Small intestine (tissue), 16 donors: ENCODE measurements around the gene TECPR2. TPM values are rescaled to one million over a fixed set of nuclear protein-coding genes. Genes with fewer than 3 reads are reported as not detected.
A peak's percentile ranks its signal among the peaks of the same experiment; 100 is the strongest.

ENCODE experiments used
- DNase-seq, 2 donors: peaks; one replicate each; pipeline versions ENCODE4 v3.0.0 to v3.0.0-alpha.2; 2013
- FAIRE-seq: peaks from 2 replicates; lab custom pipeline; 2012; peaks lifted over from hg19 to GRCh38; lab: Jason Lieb, UNC
- H3K27ac ChIP-seq, 3 donors: one replicate each; pipeline ENCODE4 v1.5.1; 2013; ENCODE audit warnings: low read length in 2 of 3, mild to moderate bottlenecking in 2 of 3, control low read depth in 1 of 3, inconsistent platforms in 1 of 3, low read depth in 1 of 3, moderate library complexity in 1 of 3
- H3K27me3 ChIP-seq, 3 donors: one replicate each; pipeline ENCODE4 v1.6.1; 2013; ENCODE audit warnings: low read length in 3 of 3, inconsistent platforms in 1 of 3; ENCODE audit not compliant: control insufficient read depth in 3 of 3, insufficient read depth in 3 of 3
- H3K36me3 ChIP-seq, 3 donors: one replicate each; pipeline ENCODE4 v1.6.1; 2013; ENCODE audit warnings: low read length in 3 of 3, inconsistent platforms in 1 of 3, low read depth in 1 of 3, mild to moderate bottlenecking in 1 of 3, moderate library complexity in 1 of 3; ENCODE audit not compliant: control insufficient read depth in 3 of 3, insufficient read depth in 2 of 3
- H3K4me1 ChIP-seq, 3 donors: one replicate each; pipeline ENCODE4 v1.6.1; 2013; ENCODE audit warnings: low read length in 2 of 3, inconsistent platforms in 1 of 3, low read depth in 1 of 3, mild to moderate bottlenecking in 1 of 3, moderate library complexity in 1 of 3; ENCODE audit not compliant: control insufficient read depth in 3 of 3, insufficient read depth in 2 of 3
- H3K4me3 ChIP-seq, 3 donors: one replicate each; pipeline ENCODE4 v1.5.1; 2013; ENCODE audit warnings: low read length in 3 of 3, control low read depth in 1 of 3, inconsistent platforms in 1 of 3, low read depth in 1 of 3, mild to moderate bottlenecking in 1 of 3, moderate library complexity in 1 of 3
- H3K9me3 ChIP-seq, 2 donors: one replicate each; pipeline ENCODE4 v1.6.1; 2013; ENCODE audit warnings: low read depth in 1 of 2, low read length in 1 of 2; ENCODE audit not compliant: control insufficient read depth in 2 of 2, insufficient read depth in 1 of 2
- WGBS, 3 donors: extraction: QIAGEN DNeasy Blood & Tissue Kit; methylation state at CpG; one replicate each; pipeline ENCODE4 v1.1.7; 2013; 5-methylcytosine and 5-hydroxymethylcytosine counted together
- long read RNA-seq, 10 donors: transcript quantifications; one replicate each; lab custom pipeline, GENCODE V29; 2026
- polyA plus RNA-seq, 4 donors: library from polyadenylated mRNA; stranded (reverse) in 3 of 4; unstranded in 1 of 4; fragments of 200-250 nt in 3 of 4; fragments of 120-200 nt in 1 of 4; gene quantifications; one replicate each; pipeline versions ENCODE4 v1.2.1 to v1.2.3, GENCODE V29; 2013
- donor health status: healthy with polysubstance abuse.
- donor health status: control.
- donor health status: control.
- donor health status: Bipolar disorder and iron deficiency.
- donor health status: healthy.

Gene TECPR2
- polyA plus RNA-seq = 10 to 100 TPM in 1 of 4 donors, 1 to 10 TPM in 3; 3.2 to 10.6 (median 7.6) TPM
- long read RNA-seq, donor 1 = 0 reads
- long read RNA-seq, donor 2, partial matches to known transcripts = 25 of 30 reads
- long read RNA-seq, donor 2, other reads (novel, unspliced or antisense) = 5 of 30 reads
- long read RNA-seq, donor 3, partial matches to known transcripts = 5 of 6 reads
- long read RNA-seq, donor 3, other reads (novel, unspliced or antisense) = 0 of 6 reads
- long read RNA-seq, donor 4 = 0 reads
- long read RNA-seq, donor 5 = 0 reads
- long read RNA-seq, donor 6, partial matches to known transcripts = 23 of 29 reads
- long read RNA-seq, donor 6, other reads (novel, unspliced or antisense) = 6 of 29 reads
- long read RNA-seq, donor 7 = 0 reads
- long read RNA-seq, donor 8 = 0 reads
- long read RNA-seq, donor 9 = 0 reads
- long read RNA-seq, donor 10, partial matches to known transcripts = 29 of 35 reads
- long read RNA-seq, donor 10, other reads (novel, unspliced or antisense) = 6 of 35 reads

GRCh38 chr14:102362545-102363181, at the start of gene TECPR2, which contains the start of gene CINP:
Gene TECPR2 (plus strand): TSS chr14:102362941. CDS start chr14:102376722, 13,781 bp downstream.
Gene CINP (minus strand): TSS chr14:102362890. CDS start chr14:102362851, 39 bp downstream.
- FAIRE-seq (no peak), DNase-seq (peak; percentile 95 to 98)
- Histone ChIP-seq H3K4me3 (peak within 1 kb of the TSS; percentile 85 to 92 (median 90)), H3K4me1 (peaks cover 0 to 13% (median 7%) of the 10 kb centered on the region in 3 donors), H3K27ac (peak within 1 kb of the TSS; percentile 86 to 92 (median 91)), H3K9me3 (no peaks in the 10 kb centered on the region), H3K36me3 (peaks cover 0 to 16% (median 2%) of the 10 kb centered on the region in 3 donors), H3K27me3 (no peaks in the 10 kb centered on the region)
- WGBS, 3 donors = 0 to 1% (median 0%) methylated on average over 34 to 58 of the region's 58 CpGs

- Histone ChIP-seq H3K4me1 (peaks cover 0 to 25% (median 5%) of the 10 kb centered on the region in 3 donors), H3K4me3 (peak overlapping the region; percentile 31 to 61 (median 39)), H3K27ac (no peak overlapping the region), H3K27me3 (no peaks in the 10 kb centered on the region), H3K9me3 (no peaks in the 10 kb centered on the region), H3K36me3 (no peaks in the 10 kb centered on the region)
- DNase-seq (peak; percentile 81 to 90), FAIRE-seq (no peak)
- 7 to 8% (median 7%) methylated on average over 52 of the region's 52 CpGs for WGBS, 3 donors
These were observed 48.3 kb upstream of the TECPR2 start for GRCh38 chr14:102314242-102315011.

- Histone ChIP-seq H3K4me3 (no peak overlapping the region), H3K9me3 (no peaks in the 10 kb centered on the region), H3K4me1 (peaks cover under 1 to 26% (median 5%) of the 10 kb centered on the region in 3 donors), H3K36me3 (no peaks in the 10 kb centered on the region), H3K27me3 (no peaks in the 10 kb centered on the region), H3K27ac (no peak overlapping the region)
- WGBS, 3 donors = 91 to 93% (median 91%) methylated on average over 6 of the region's 6 CpGs
- DNase-seq (no peak), FAIRE-seq (no peak)
These were observed 47.6 kb upstream of the TECPR2 start for GRCh38 chr14:102315121-102315520.

GRCh38 chr14:102316338-102316742, 46.4 kb upstream of the TECPR2 start:
- no peaks in the 10 kb centered on the region for H3K9me3 ChIP-seq
- H3K4me3 ChIP-seq = peak overlapping the region; percentile 14 to 74 (median 36)
- peaks cover 2 to 38% (median 5%) of the 10 kb centered on the region in 3 donors for H3K4me1 ChIP-seq
- no peaks in the 10 kb centered on the region for H3K36me3 ChIP-seq
- peak overlapping the region; percentile 22 to 97 (median 25) for H3K27ac ChIP-seq
- WGBS, 3 donors = 2 to 4% (median 3%) methylated on average over 10 of the region's 10 CpGs
- DNase-seq (no peak), FAIRE-seq (no peak)
- H3K27me3 ChIP-seq = no peaks in the 10 kb centered on the region

GRCh38 chr14:102316743-102317563, 45.8 kb upstream of the TECPR2 start:
- DNase-seq (peak; percentile 89 to 95), FAIRE-seq (no peak)
- Histone ChIP-seq H3K36me3 (no peaks in the 10 kb centered on the region), H3K4me1 (peaks cover 5 to 44% (median 5%) of the 10 kb centered on the region in 3 donors), H3K4me3 (peak overlapping the region; percentile 36 to 74 (median 37)), H3K27me3 (no peaks in the 10 kb centered on the region), H3K9me3 (no peaks in the 10 kb centered on the region), H3K27ac (peak overlapping the region; percentile 45 to 97 (median 85))
- 0 to 1% (median 1%) methylated on average over 54 of the region's 54 CpGs for WGBS, 3 donors

- H3K27me3 ChIP-seq = no peaks in the 10 kb centered on the region
- 18 to 43% (median 32%) methylated on average over 12 of the region's 12 CpGs for WGBS, 3 donors
- FAIRE-seq (no peak), DNase-seq (peak; percentile 53 to 70)
- peaks cover 5 to 52% (median 7%) of the 10 kb centered on the region in 3 donors for H3K4me1 ChIP-seq
- no peaks in the 10 kb centered on the region for H3K9me3 ChIP-seq
- peak overlapping the region; percentile 36 to 74 (median 37) for H3K4me3 ChIP-seq
- peaks cover 0 to 3% (median 0%) of the 10 kb centered on the region in 3 donors for H3K36me3 ChIP-seq
- peak overlapping the region; percentile 45 to 97 (median 85) for H3K27ac ChIP-seq
These were observed 45.0 kb upstream of the TECPR2 start for GRCh38 chr14:102317564-102318248.

GRCh38 chr14:102318781-102319276, 43.9 kb upstream of the TECPR2 start:
- peaks cover 5 to 62% (median 7%) of the 10 kb centered on the region in 3 donors for H3K4me1 ChIP-seq
- no peaks in the 10 kb centered on the region for H3K27me3 ChIP-seq
- FAIRE-seq (no peak), DNase-seq (no peak)
- H3K9me3 ChIP-seq = no peaks in the 10 kb centered on the region
- peak overlapping the region; percentile 83 to 95 (median 94) for H3K27ac ChIP-seq
- peaks cover 0 to 9% (median 0%) of the 10 kb centered on the region in 3 donors for H3K36me3 ChIP-seq
- H3K4me3 ChIP-seq = peak overlapping the region in 2 of 3 donors; percentile 64 to 88
- 52 to 62% (median 60%) methylated on average over 15 of the region's 15 CpGs for WGBS, 3 donors
